SW 1271 (cell line): ENCODE measurements around the gene RPS6KA1.

Experiments used
- DNase-seq, 2 experiments: peaks; one replicate each; lab custom pipeline; 2025; lab: John Stamatoyannopoulos, UW

The RPS6KA1 gene

DNA sequence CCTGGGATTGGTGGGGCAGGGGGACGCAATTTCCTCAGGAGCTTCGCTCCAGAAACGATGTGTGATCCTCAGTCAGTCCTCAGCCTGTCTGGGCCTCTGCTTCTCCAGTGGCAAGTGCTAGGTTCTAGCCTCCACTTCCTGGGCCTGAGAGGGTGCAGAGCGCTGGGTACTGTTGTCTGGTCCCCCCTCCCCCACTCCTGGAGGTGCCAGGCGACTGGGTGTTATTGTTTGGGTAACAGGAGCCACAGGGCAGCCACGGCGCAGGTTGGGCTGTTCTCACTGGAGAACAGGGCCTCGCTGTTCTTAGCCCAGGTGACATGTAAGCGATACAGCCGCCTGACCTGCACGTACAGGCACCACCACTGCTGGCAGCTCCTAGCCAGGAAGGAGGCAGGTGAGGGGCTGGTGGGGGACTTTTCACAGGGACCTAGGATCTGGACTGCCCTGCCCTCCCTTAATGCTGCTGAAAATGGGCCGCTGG lies 2.1 kb downstream of the RPS6KA1 start:
- DNase-seq: no peak

DNA sequence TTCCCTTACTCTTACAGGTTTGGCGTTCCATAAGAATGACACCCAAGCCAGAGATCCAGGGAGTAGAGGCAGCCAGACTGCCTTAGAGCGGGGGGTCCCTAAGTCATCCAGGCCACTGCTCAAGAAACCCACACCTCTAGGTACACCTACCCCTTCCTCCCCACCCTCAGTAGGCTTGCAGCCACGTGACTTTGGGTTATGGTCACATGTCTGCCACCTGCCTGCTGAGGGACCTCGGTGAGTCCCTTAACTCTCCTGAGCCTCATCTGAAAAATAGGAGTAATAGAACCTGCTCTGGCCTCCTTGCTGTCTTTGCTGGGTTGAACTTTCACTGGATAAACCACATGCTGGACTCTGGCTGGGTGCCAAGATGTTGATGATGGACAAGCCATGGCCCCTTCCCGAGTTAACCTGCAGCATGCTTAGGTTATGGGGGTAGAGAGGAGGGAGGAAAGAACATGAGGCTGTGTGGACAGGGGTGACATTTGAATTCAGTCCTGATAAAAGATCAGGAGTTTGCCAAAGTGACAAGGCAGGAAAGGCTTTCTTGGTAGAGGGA lies 4.5 kb downstream of the RPS6KA1 start:
- no peak for DNase-seq

DNA sequence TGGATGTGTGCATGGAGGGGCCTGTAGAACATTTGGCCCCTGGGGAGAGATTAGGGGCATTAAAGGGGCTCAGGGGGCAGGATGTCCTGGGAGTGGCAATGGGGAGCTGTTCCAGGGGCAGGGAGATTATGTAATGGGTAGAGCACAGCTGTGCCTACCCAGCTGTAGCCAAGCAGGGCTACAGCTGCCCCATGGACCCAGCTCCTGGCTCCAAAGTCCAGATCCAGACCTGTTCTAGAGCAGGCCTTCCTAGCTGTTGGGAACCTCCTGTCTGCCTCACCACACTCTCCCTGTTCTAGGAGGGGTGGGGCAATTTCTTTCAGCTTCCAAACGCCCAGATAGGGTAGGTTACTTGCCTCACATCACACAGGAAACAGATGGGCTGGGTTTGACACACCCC lies 5.6 kb downstream of the RPS6KA1 start:
- no peak for DNase-seq

DNA sequence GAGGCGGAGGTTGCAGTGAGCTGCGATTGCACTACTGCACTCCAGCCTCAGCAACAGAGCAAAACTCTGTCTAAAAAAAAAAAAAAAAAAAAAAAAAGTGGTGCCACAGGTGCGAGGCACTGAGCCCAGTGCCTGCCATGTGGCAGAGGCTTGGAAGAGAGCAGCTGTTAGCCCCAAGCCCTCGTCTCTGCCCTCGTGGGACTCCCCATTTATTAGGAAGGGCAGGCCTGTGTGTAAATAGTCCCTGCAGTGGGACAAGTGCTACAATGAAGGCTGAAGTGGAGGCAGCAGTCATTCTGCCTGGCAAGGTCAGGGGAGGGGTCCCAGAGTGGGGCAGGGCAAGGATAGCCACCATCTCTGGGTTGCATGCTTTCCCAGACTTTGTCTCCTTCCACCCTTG lies 6.5 kb downstream of the RPS6KA1 start:
- DNase-seq: no peak

DNA sequence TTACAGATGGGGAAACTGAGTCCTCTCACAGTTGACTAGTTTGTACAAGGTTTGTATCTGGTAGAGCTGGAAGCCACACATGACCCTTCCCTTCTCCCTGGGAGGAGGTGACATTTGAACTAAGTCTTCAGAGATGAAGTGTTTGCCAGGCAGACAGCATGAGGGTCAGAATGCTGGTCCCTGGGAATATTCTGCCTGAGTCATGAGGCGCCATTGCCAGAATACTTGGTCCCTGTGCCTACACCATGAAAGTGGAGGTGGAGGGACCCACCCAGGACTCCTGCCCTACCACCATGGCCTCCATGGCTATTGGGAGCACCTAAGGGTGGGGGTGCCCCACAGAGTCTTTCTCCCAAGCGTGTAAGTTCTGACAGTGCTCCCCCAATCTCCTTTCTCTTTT lies 7.0 kb downstream of the RPS6KA1 start:
- DNase-seq: no peak

DNA sequence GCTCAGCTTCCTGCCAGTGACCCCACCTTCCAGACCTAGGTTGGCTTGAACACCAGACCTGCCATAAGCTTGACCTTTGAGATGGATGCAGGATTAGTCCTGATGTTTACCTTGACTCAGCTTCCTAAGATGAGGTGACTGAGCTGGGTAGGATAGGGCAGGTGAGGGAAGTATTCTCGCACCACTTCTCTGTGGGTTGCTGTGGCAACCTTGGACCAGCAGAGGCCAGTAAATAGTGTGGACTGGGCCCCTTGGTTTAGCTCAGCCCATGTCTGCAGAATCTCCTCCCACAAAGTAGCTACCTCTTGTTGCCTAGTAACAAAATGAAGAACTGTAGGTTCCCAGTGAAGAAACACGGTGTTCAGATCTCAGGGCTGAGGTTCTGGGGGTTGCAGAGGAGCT lies 8.4 kb downstream of the RPS6KA1 start:
- DNase-seq: peak in 1 of 2 experiments; percentile 48

DNA sequence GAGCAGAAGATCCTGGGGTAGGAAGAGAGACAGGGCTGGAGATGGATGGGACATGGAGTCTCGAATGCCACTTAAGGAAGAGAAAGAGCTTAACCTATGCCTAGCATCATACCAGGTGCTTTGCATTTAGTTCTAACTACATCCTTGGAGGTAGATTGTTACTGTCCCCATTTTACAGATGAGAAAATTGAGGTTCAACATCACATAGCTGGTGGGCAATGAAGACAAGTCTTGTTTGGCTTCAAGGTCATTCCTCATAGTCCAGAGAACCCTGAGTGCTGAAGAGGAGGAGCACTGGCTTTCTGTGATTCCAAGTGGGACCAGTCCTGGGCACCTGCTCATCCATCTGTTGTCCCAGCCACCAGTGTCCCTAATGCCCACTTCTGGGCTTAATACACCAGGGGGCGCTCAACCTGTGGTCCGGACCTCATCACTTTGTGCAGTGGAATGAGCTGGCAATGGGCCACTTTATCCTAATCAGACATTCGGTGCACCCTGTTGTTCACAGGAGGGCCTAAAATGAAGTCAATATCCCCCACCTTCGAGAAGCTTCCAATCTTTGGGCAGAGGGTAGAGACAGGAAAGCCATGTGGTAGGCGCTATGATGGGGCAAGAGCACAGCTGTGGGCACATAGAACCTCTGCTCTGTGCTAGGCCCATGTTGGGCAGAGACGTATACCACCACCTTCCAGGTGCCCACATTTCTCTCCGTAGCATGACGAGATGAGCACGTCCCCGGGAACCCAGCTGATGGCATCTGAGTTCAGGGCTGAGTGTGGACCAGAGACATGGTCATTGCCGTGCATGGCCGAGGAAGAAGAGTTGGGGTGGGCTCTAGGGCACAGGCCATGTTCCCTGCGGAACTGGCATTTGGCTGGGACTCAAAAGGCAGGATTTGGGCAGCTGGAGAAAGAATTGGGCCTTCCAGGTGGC lies 9.2 kb downstream of the RPS6KA1 start:
- peak in 1 of 2 experiments; percentile 18 for DNase-seq

DNA sequence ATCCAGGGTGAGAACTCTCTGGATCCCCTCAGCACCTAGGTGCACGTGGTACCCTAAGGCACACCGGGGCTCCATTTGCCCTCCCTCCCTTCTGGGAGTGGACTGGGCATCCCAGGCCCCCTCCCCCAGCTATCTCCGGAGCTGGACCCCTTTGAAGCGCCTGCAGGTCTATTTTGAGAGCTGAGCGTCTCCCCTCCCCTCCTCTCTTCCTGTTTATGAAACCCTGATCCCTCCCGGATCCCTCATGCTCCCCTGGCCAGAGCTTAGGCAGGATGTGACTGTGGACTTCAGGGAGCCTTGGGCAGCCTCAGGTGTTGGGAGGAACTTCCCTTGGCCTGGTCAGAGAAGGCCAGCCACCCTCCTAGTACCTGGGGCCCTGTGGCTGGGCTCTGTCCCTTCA lies 10.2 kb downstream of the RPS6KA1 start:
- DNase-seq: no peak

DNA sequence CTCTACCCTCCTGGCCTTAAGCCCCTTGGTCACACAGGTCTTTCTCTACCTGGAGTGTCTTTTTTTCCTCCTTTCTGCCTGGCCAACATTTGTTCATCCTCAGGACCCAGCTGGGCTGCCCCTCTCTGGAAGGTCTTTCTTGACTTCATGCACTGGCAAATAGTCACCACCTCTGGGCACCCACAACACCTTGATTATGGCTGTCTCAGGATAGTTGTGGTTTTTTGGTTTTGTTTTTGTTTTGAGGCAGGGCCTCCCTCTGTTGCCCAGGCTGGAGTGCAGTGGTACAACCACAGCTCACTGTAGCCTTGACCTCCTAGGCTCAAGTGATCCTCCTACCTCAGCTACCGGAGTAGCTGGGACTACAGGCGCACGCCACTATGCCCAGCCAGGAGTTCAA lies 10.8 kb downstream of the RPS6KA1 start:
- no peak for DNase-seq

DNA sequence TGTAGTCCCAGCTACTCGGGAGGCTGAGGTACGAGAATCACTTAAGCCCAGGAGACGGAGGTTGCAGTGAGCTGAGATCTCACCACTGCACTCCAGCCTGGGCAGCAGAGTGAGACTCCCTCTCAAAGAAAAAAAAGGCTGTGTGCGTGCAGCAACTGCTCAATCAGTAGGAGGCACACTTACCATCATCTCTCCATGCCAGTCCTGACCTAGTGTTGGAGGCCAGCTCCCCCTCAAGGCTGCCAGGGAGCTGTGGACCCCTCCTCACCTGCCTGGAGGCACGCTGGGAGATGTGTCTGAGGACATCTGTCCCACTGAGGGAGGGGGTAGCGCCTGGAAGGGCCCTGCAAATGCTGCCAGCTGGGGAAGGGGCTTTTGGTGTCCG lies 11.9 kb downstream of the RPS6KA1 start:
- DNase-seq: no peak

DNA sequence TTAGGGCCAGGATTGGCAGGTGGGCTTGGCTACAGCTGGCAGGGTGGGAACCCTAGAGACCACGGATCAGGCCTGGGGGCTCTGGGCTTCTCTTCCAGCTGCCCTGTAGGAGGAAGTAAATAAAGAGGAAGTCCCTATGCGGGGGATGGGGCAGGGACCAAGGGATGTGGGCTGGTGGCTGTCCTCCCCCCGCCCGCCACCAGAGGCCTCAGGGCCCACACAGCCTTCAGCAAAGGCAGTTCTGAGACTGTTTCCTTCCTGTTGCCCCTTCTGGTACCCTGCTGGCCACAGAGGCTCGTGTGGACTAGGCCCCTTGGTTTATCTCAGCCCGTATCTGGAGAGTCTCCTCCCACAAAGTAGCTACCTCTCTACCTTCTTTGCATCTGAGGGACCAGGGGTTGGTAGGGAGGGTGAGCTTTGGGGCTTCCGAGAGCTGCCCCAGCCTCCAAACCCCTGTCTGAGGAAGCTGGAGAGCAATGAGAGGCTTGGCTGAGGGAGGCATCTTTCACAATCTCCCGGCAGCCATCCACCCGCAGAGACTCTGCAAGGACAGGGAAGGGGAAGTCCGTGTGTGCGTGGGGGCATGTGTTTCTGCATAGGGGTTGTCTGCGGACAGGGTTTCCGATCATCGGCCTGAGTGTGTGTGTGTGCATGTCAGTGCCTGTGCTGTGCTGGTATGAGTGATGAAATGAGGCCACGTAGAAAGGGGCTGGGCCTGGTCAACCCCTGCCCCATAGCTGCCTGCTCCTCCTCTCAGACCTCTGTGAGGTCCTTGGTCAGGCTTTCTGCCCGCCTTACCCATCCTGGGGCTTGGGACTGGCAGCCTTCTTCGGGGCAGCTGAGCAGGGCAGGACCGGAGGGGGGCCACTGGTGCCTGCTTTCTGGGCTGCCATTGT lies 12.5 kb downstream of the RPS6KA1 start:
- no peak for DNase-seq

DNA sequence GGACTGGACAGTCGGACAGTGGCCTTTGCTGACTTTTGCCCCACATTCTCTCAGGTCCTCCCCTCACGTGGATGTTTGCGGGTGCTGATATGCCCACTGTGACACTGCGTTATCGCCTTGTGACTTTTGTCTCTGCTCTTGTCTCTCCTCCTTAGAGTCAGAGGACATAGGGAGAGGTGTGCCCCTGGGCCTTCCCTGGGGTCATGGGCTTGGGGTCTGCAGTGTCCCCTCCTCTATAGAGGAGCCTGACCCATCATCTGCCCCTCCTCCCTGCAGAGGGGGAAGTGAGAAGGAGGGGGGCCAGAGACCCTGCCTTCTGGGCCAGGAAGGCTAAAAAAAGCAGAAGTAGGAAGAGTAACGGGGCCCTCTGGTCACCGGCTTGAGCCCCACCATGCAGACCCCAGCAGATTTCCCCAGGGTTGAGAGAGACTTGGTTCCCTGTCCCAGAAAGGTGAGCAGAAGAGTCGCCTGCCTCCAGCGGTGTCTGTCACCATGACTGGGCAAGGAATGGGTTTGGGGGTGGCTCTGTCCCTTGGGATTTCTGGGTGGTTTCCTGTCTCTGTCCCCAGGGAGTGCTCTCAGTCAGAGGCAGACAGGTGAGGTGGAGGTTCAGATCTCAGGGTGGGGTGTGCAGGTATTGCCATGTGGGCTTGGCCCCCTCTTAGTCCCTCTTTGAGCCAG lies 13.3 kb downstream of the RPS6KA1 start:
- no peak for DNase-seq

DNA sequence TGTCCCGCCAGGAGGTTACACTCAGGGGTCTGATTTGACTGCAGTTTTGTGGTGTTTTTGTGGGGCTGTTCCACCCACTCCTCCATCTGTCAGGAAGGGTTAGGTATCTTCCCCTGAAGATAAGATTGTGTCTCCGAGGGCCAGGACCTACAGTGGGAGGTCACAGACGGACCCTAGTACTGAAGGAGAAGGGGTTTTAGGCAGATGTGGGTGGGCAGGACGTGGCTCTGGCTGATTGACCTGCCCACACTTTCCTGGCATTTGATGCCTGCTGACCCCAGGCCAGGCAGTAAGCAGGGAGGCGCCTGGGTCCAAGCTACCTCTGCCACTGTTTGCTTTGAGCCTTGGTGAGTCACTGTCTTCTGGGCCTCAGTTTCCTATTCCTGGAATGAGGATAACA lies 13.9 kb downstream of the RPS6KA1 start:
- DNase-seq: no peak

DNA sequence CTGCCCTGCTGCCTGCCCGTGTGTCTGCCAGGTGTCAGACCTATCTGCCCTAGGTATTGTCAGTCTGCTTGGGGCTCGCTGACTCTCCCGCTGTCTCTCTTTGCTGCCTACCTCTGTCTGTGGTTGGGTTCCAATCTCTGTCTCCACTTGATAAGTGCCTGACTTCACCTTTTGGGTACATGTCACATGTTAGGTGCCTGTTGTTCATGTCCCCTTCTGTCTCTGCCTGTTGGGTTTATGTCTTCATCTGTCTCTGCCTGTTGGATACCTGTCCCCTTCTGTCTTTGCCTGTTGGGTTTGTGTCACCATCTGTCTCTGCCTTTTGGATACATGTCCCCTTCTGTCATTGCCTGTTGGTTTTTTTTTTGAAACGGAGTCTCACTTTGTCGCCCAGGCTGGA lies 14.6 kb downstream of the RPS6KA1 start:
- DNase-seq: no peak

DNA sequence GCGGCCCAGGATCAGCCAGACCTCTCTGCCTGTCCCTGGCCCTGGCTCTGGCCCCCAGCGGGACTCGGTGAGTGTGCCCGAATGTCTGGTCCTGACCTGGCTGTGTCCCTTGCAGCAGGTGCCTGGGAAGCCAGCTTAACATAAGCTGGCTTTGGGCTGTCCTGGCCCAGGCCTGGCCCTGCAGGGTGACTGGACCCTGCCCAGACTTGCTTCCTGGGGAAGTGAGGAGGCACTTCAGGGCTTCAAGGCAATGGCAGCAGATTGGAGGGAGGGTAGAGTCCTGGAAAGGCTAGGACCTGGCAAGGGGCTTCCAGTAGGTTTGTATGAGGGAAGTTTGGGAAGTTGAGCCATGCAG lies 16.4 kb downstream of the RPS6KA1 start:
- no peak for DNase-seq

DNA sequence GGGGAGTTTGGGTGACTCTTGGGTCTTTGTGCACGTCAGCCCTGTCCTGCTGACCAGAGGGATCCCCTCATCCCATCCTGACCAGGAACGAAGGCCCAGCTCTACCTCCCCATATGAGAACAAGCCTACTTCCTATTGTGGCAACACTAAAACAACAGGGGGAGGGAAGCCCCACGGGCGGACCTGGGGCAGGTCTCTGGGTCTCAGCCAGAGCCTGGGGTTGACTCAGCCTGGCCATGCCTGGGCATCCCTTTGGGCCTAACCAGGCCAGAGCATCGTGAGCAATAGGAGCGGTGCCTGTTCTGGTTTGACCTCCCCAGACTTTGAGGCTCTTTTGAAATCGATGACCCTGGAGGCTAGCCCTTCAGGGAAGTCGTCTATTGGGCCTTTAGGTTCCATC lies 16.8 kb downstream of the RPS6KA1 start:
- no peak for DNase-seq

DNA sequence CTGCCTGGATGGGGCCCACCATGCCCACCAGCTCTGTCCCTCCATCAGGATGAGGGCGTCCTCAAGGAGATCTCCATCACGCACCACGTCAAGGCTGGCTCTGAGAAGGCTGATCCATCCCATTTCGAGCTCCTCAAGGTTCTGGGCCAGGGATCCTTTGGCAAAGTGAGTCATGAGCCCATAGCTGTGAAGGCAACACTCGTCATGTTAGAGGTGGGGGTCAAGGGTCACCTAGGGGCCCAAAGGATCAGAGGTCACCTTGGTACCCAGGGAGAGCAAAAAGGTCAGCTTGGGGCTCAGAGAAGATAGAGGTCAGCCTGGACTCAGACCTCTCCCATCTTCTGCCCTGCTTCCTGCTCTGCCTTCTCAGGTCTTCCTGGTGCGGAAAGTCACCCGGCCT lies 17.3 kb downstream of the RPS6KA1 start:
- DNase-seq: no peak

DNA sequence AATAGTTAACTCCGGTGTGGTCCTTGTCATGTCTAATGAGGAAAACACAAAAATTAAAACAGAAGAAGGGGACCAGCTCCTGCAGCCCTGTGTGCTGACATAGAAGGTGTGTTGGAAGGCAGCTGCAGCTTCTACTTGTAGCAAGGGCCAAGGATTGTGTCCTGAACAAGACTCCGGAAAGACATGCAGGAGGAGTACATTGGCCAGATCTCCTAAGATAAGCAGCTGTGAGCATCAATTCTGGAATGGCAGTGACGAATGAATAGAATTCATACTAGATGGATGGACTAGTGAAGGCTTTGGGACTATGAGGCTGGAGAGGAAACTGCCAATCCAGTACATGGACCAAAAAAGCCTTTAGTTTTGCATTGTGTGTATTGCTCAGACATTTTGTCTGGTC lies 19.3 kb downstream of the RPS6KA1 start:
- DNase-seq: no peak

DNA sequence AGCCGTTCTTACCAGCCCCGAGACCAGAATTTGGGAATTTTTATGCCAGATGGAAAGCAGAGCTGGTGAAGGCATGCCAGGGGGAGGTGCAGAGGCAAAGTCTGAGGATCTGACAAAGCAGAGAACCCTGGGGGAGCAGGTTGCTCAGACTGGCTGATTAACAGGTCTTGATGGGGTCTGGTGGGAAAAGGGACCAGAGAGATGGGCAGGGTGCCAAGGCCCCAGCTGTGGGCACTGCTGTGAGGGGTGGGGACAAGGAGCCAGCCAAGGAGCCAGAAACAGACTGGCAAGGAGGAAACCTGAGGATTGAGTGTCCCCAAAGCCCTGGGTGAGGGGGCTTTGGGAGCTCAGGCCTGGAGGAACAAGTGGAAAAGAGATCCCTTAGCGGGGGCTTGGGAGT lies 21.4 kb downstream of the RPS6KA1 start:
- no peak for DNase-seq

DNA sequence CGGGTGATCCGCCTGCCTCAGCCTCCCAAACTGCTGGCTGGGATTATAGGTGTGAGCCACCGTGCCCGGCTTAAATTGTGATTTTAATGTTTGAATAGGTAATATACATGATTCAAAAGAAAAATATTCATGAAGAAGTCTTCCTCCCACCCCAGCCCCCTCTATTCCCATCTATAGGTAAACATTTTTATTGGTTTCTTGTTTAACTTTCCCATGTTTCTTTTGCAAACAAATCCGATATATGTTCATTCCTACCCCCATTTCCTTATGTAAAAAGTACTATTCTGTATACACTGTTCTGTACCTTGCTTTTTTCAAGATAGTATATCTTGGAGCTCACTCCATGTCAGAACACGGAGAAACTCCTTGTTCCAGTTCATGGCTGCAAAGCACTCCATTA lies 23.2 kb downstream of the RPS6KA1 start:
- no peak for DNase-seq

DNA sequence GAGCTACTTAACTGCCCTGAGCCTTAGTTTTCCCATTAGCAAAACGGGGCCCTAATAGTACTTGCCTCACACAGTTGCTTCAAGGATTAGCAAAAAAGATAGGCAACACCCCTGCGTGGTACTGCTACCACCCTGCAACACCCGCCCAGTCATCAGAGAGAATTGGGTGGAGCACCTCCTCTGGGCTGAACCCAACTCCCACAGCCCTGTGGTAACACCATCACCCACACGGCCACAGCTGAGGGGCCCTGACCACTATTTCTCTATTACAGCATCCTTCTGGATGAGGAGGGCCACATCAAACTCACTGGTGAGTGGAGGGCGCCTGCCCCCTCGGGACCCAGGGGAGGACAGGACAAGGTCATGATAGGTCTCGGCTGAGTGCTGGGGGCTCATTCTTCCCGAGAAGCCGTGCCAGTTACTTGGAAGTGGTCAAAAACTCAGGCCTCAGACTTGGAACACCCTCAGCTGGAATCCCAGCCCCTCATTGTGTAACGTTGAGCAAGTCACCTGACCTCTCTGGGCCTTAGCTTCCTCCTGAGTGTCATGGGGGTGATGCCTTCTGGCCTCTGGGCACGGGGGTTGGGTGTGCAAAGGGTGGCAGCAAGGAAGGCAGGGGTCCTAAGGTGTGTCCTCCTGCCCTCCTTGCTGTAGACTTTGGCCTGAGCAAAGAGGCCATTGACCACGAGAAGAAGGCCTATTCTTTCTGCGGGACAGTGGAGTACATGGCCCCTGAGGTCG lies 24.6 kb downstream of the RPS6KA1 start:
- no peak for DNase-seq
